Skeletal muscle satellite cell (primary cell): ENCODE measurements around the gene WNT7B.

Experiments used
- H3K27me3 ChIP-seq: 2 replicates; pipeline ENCODE4 v1.7.0; 2013; ENCODE audit warnings: low read length; ENCODE audit not compliant: control insufficient read depth, insufficient read depth
- H3K36me3 ChIP-seq: 2 replicates; pipeline ENCODE4 v1.7.0; 2013; ENCODE audit warnings: mild to moderate bottlenecking, control low read depth, low read length; ENCODE audit not compliant: insufficient read depth
- H3K4me1 ChIP-seq: 2 replicates; pipeline ENCODE4 v1.7.0; 2013; ENCODE audit warnings: low read length; ENCODE audit not compliant: control insufficient read depth, insufficient read depth
- H3K4me2 ChIP-seq: 2 replicates; pipeline ENCODE4 v1.7.0; 2013; ENCODE audit warnings: mild to moderate bottlenecking, low read length
- H3K4me3 ChIP-seq: 2 replicates; pipeline ENCODE4 v1.7.0; 2013; ENCODE audit warnings: low read length
- H3K9ac ChIP-seq: 2 replicates; pipeline ENCODE4 v1.7.0; 2013; ENCODE audit warnings: mild to moderate bottlenecking, low read depth, low read length, moderate library complexity
- H3K9me3 ChIP-seq: replicated peaks from 2 replicates; pipeline ENCODE4 v1.7.0; 2013; ENCODE audit warnings: mild to moderate bottlenecking, control low read depth, low read length

WNT7B gene

GRCh38 chr22:45907378-45907777, 69.6 kb downstream of the WNT7B start:
- H3K9me3 ChIP-seq: no peaks in the 10 kb centered on the region
- no peak overlapping the region for H3K9ac ChIP-seq
- peaks cover 37% of the 10 kb centered on the region for H3K4me1 ChIP-seq
- no peak overlapping the region for H3K4me2 ChIP-seq
- H3K27me3 ChIP-seq: peaks cover 29% of the 10 kb centered on the region
- H3K4me3 ChIP-seq: no peak overlapping the region
- no peaks in the 10 kb centered on the region for H3K36me3 ChIP-seq

- Histone ChIP-seq H3K36me3 (no peaks in the 10 kb centered on the region), H3K9me3 (no peaks in the 10 kb centered on the region), H3K4me1 (peaks cover 34% of the 10 kb centered on the region), H3K4me3 (no peak overlapping the region), H3K4me2 (no peak overlapping the region), H3K27me3 (peaks cover 25% of the 10 kb centered on the region), H3K9ac (no peak overlapping the region)
These were observed 70.0 kb downstream of the WNT7B start for GRCh38 chr22:45906946-45907345.

- no peaks in the 10 kb centered on the region for H3K9me3 ChIP-seq
- no peaks in the 10 kb centered on the region for H3K36me3 ChIP-seq
- H3K4me1 ChIP-seq: peaks cover 31% of the 10 kb centered on the region
- peak overlapping the region; percentile 83 for H3K4me2 ChIP-seq
- H3K9ac ChIP-seq: peak overlapping the region; percentile 44
- peak overlapping the region; percentile 57 for H3K4me3 ChIP-seq
- peaks cover 24% of the 10 kb centered on the region for H3K27me3 ChIP-seq
These were observed 70.8 kb downstream of the WNT7B start for GRCh38 chr22:45905924-45906865.

DNA sequence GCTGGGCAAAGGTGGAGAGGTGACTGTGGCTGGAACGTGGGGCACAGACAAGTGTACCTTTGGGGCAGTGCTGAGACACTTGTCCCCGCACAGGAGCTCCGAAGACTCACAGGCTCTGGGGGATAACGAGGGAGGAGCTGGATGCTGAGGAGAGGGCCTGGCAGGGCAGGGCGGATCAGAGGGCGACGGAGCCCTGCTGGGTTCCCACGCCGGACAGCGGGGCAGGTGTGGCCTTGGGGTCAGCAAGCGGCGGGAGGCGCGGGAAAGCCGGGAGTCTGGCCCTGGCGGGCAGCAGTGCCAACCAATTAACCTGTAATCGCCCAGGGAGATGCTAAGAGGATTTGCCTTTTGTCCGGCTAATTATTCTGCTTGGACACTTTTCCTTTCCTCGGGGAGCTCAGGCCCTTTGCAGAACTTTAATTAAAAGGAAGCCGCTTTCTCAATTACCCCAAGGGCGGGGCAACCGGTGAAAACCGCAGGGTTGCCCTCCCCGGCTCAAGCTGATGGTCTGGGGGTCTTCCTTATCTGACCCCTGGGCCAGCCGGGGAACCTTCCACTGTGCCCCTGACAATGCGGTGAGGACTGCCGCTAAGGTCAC, 71.5 kb downstream of the WNT7B start:
- Histone ChIP-seq H3K4me3 (peak overlapping the region; percentile 57), H3K27me3 (peaks cover 29% of the 10 kb centered on the region), H3K36me3 (no peaks in the 10 kb centered on the region), H3K9me3 (no peaks in the 10 kb centered on the region), H3K9ac (peak overlapping the region; percentile 44), H3K4me2 (peak overlapping the region; percentile 83), H3K4me1 (peaks cover 31% of the 10 kb centered on the region)

DNA sequence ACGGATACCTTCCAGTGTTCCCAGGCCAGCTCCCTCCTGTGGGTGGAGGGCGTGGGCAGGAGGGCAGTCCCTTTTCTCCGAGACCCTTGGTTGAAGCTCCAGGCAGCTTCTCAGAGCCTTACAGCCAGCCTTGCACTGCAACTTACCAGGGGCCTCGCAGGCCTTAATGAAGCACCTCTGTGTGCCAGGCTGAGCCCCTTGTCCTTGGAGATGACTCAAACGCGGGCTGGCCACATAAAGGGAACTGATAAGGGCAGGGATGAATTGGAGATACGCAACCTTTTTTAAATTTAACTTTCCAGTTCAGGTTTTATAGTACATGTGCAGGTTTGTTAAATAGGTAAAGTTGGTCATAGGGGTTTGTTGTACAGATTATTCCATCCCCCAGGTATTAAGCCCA, 72.7 kb downstream of the WNT7B start:
- no peak overlapping the region for H3K4me3 ChIP-seq
- H3K9ac ChIP-seq: no peak overlapping the region
- H3K4me1 ChIP-seq: peaks cover 31% of the 10 kb centered on the region
- H3K4me2 ChIP-seq: no peak overlapping the region
- no peaks in the 10 kb centered on the region for H3K9me3 ChIP-seq
- H3K27me3 ChIP-seq: peaks cover 33% of the 10 kb centered on the region
- no peaks in the 10 kb centered on the region for H3K36me3 ChIP-seq

DNA sequence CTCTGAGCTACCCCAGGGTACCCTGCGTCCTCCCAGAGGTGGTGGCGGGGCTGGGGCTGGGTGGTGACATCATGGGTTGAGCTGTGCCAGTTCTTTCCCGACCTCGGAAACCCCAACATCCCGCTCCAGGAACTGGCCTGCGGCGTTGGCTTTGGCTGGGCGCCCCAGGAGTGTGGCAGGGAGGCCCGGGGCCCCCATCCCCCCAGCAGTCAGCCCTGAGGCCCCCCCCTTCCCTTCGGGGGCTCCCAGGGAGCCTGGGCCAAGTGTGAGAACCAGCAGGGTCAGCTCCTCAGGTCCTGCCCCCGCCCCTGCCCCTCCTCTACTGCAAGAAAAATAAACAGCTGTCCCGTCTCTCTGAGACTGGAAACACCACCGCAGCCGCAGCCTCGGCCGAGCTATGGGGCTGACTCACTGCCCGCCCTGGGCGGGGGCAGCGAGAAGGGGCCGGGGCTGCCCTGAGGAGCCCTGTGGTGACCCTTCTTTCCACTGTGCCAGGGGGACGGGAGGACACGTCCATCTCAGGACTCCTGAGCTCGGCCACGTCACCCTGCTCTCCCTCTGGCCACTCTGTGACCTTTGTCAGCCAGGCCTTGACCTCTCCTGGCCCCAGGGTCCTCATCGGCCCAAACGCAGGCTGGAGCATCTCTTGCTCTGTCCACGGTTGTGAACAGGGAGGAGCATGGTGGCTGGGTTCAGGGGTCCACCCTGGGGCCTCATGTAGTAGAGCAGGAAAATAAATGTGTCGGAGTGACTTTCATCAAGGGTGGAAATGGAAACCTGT, 73.4 kb downstream of the WNT7B start:
- peak overlapping the region; percentile 49 for H3K4me3 ChIP-seq
- H3K9me3 ChIP-seq: no peaks in the 10 kb centered on the region
- peaks cover 34% of the 10 kb centered on the region for H3K27me3 ChIP-seq
- H3K36me3 ChIP-seq: no peaks in the 10 kb centered on the region
- peak overlapping the region; percentile 9 for H3K9ac ChIP-seq
- peaks cover 31% of the 10 kb centered on the region for H3K4me1 ChIP-seq
- peak overlapping the region; percentile 77 for H3K4me2 ChIP-seq

DNA sequence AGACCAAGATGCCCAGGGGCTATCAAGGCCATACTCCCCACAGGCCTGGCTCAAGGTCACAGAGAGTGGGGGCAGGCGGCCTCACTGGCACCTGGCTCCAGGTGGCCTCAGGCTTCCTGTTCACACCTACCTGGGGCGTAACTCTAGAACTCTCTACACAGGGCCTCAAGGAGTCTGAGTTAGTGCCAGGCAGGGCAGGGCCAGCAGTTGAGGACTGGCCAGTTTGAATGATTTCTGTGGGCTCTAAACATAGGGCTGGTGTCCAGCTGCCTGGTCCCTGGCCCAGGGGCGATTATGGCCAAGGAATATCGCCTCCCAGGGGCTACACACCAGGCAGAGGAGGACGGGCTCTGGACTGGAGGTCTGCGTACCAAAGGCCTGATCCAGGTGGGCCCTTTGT, 79.2 kb downstream of the WNT7B start:
- Histone ChIP-seq H3K4me2 (no peak overlapping the region), H3K9me3 (no peaks in the 10 kb centered on the region), H3K27me3 (peaks cover 58% of the 10 kb centered on the region), H3K9ac (no peak overlapping the region), H3K4me1 (peaks cover 2% of the 10 kb centered on the region), H3K36me3 (no peaks in the 10 kb centered on the region), H3K4me3 (no peak overlapping the region)

GRCh38 chr22:45896964-45897538, 79.9 kb downstream of the WNT7B start:
- no peak overlapping the region for H3K9ac ChIP-seq
- H3K27me3 ChIP-seq: peaks cover 57% of the 10 kb centered on the region
- H3K9me3 ChIP-seq: no peaks in the 10 kb centered on the region
- H3K4me2 ChIP-seq: no peak overlapping the region
- H3K4me1 ChIP-seq: no peaks in the 10 kb centered on the region
- H3K4me3 ChIP-seq: no peak overlapping the region
- H3K36me3 ChIP-seq: no peaks in the 10 kb centered on the region

GRCh38 chr22:45896153-45896951, 80.6 kb downstream of the WNT7B start:
- no peak overlapping the region for H3K4me3 ChIP-seq
- no peaks in the 10 kb centered on the region for H3K36me3 ChIP-seq
- no peaks in the 10 kb centered on the region for H3K4me1 ChIP-seq
- no peak overlapping the region for H3K9ac ChIP-seq
- H3K27me3 ChIP-seq: peaks cover 61% of the 10 kb centered on the region
- no peaks in the 10 kb centered on the region for H3K9me3 ChIP-seq
- H3K4me2 ChIP-seq: no peak overlapping the region

- no peak overlapping the region for H3K4me2 ChIP-seq
- H3K4me1 ChIP-seq: no peaks in the 10 kb centered on the region
- H3K9ac ChIP-seq: no peak overlapping the region
- H3K9me3 ChIP-seq: no peaks in the 10 kb centered on the region
- peaks cover 58% of the 10 kb centered on the region for H3K27me3 ChIP-seq
- no peak overlapping the region for H3K4me3 ChIP-seq
- no peaks in the 10 kb centered on the region for H3K36me3 ChIP-seq
These were observed 81.4 kb downstream of the WNT7B start for GRCh38 chr22:45895436-45896152.
